Measurements from ENCODE around the gene NTSR1. TPM values are rescaled to one million over a fixed set of nuclear protein-coding genes. Genes with fewer than 3 reads are reported as not detected.

The NTSR1 gene
- total and polyA plus RNA-seq, 4 donors: 0.03 to 0.33 (median 0.08) TPM; not detected in 1

DNA sequence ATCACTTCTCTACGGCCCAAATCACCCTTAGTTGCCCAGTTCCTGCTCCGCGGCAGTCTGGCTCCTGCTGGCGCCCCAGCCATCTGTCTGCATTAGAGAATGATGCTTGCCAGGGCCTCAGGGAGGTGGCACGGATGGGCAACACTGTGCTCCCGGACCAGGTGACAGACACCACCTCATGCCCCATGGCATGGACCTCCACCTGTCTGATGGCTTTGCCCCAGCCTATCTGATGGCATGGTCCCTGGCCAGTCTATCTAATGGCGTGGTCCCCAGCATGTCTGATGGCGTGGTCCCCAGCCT is 68.8 kb downstream of the NTSR1 start:
- H3K27me3 ChIP-seq (ENCODE audit: control insufficient read depth in 4 of 4, insufficient read depth in 4 of 4, low read length in 3 of 4): no peaks in the 10 kb centered on the region
- H3K36me3 ChIP-seq (ENCODE audit: control insufficient read depth in 4 of 4, insufficient read depth in 3 of 4, low read depth in 1 of 4, low read length in 3 of 4): no peaks in the 10 kb centered on the region
- WGBS: 94% methylated on average over 8 of the region's 8 CpGs
- TF ChIP-seq RAD21 (IDR thresholded peaks at IDR 0.05): no peak
- no peak for TF ChIP-seq FOXA2 (IDR thresholded peaks at IDR 0.05)
- TF ChIP-seq CTCF (IDR thresholded peaks at IDR 0.05; ENCODE audit: low read depth, low read length, missing input control): no peak
- TF ChIP-seq JUND (IDR thresholded peaks at IDR 0.05): no peak
- TF ChIP-seq, protein P1, sequence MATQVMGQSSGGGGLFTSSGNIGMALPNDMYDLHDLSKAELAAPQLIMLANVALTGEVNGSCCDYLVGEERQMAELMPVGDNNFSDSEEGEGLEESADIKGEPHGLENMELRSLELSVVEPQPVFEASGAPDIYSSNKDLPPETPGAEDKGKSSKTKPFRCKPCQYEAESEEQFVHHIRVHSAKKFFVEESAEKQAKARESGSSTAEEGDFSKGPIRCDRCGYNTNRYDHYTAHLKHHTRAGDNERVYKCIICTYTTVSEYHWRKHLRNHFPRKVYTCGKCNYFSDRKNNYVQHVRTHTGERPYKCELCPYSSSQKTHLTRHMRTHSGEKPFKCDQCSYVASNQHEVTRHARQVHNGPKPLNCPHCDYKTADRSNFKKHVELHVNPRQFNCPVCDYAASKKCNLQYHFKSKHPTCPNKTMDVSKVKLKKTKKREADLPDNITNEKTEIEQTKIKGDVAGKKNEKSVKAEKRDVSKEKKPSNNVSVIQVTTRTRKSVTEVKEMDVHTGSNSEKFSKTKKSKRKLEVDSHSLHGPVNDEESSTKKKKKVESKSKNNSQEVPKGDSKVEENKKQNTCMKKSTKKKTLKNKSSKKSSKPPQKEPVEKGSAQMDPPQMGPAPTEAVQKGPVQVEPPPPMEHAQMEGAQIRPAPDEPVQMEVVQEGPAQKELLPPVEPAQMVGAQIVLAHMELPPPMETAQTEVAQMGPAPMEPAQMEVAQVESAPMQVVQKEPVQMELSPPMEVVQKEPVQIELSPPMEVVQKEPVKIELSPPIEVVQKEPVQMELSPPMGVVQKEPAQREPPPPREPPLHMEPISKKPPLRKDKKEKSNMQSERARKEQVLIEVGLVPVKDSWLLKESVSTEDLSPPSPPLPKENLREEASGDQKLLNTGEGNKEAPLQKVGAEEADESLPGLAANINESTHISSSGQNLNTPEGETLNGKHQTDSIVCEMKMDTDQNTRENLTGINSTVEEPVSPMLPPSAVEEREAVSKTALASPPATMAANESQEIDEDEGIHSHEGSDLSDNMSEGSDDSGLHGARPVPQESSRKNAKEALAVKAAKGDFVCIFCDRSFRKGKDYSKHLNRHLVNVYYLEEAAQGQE (IDR thresholded peaks at IDR 0.05): no peak
- TF ChIP-seq HNF4G (IDR thresholded peaks at IDR 0.05): no peak
- TF ChIP-seq GABPA (IDR thresholded peaks at IDR 0.05 in 1 of 2, conservative IDR thresholded peaks at IDR 0.05 in 1 of 2): no peak
- TF ChIP-seq FOXA1 (IDR thresholded peaks at IDR 0.05): no peak
- no peak for TF ChIP-seq ATF3 (IDR thresholded peaks at IDR 0.05)
- no peak for TF ChIP-seq SP1 (IDR thresholded peaks at IDR 0.05)
- no peak for TF ChIP-seq MAX (IDR thresholded peaks at IDR 0.05)
- TF ChIP-seq YY1 (IDR thresholded peaks at IDR 0.05): no peak
- TF ChIP-seq TAF1 (conservative IDR thresholded peaks at IDR 0.05): no peak
- TF ChIP-seq HNF4A (conservative IDR thresholded peaks at IDR 0.05): no peak
- TF ChIP-seq RXRA (IDR thresholded peaks at IDR 0.05): no peak
- H3K4me3 ChIP-seq (ENCODE audit: low read depth in 1 of 3, low read length in 3 of 3): no peak overlapping the region
- no peak for DNase-seq (ENCODE audit: low spot score)
- H3K27ac ChIP-seq (ENCODE audit: low read depth in 1 of 2, low read length in 2 of 2): no peak overlapping the region
- H3K9ac ChIP-seq (ENCODE audit: low read depth in 1 of 2, low read length in 2 of 2): no peak overlapping the region
- peaks cover 17 to 35% (median 22%) of the 10 kb centered on the region in 4 donors for H3K4me1 ChIP-seq (ENCODE audit: control insufficient read depth in 4 of 4, insufficient read depth in 4 of 4, low read length in 3 of 4)
- H3K9me3 ChIP-seq (ENCODE audit: control insufficient read depth in 4 of 4, low read length in 3 of 4): no peaks in the 10 kb centered on the region

- H3K36me3 ChIP-seq (ENCODE audit: control insufficient read depth in 4 of 4, insufficient read depth in 3 of 4, low read depth in 1 of 4, low read length in 3 of 4): no peaks in the 10 kb centered on the region
- H3K4me3 ChIP-seq (ENCODE audit: low read depth in 1 of 3, low read length in 3 of 3): no peak overlapping the region
- no peak for DNase-seq (ENCODE audit: low spot score)
- H3K4me1 ChIP-seq (ENCODE audit: control insufficient read depth in 4 of 4, insufficient read depth in 4 of 4, low read length in 3 of 4): peaks cover 11 to 30% (median 18%) of the 10 kb centered on the region in 4 donors
- H3K27ac ChIP-seq (ENCODE audit: low read depth in 1 of 2, low read length in 2 of 2): no peak overlapping the region
- 95% methylated on average over 9 of the region's 9 CpGs for WGBS
- H3K9me3 ChIP-seq (ENCODE audit: control insufficient read depth in 4 of 4, low read length in 3 of 4): no peaks in the 10 kb centered on the region
- H3K27me3 ChIP-seq (ENCODE audit: control insufficient read depth in 4 of 4, insufficient read depth in 4 of 4, low read length in 3 of 4): no peaks in the 10 kb centered on the region
- H3K9ac ChIP-seq (ENCODE audit: low read depth in 1 of 2, low read length in 2 of 2): no peak overlapping the region
- TF ChIP-seq HNF4A (conservative IDR thresholded peaks at IDR 0.05): no peak
- TF ChIP-seq FOXA1 (IDR thresholded peaks at IDR 0.05): no peak
- TF ChIP-seq SP1 (IDR thresholded peaks at IDR 0.05): no peak
- no peak for TF ChIP-seq CTCF (IDR thresholded peaks at IDR 0.05; ENCODE audit: low read depth, low read length, missing input control)
- no peak for TF ChIP-seq NR2F2 (IDR thresholded peaks at IDR 0.05)
- TF ChIP-seq TAF1 (conservative IDR thresholded peaks at IDR 0.05): no peak
- TF ChIP-seq MAX (IDR thresholded peaks at IDR 0.05): no peak
- no peak for TF ChIP-seq RAD21 (IDR thresholded peaks at IDR 0.05)
- no peak for TF ChIP-seq FOXA2 (IDR thresholded peaks at IDR 0.05)
- TF ChIP-seq GABPA (IDR thresholded peaks at IDR 0.05 in 1 of 2, conservative IDR thresholded peaks at IDR 0.05 in 1 of 2): no peak
- TF ChIP-seq, protein P1 (IDR thresholded peaks at IDR 0.05): no peak
- TF ChIP-seq HNF4G (IDR thresholded peaks at IDR 0.05): no peak
- TF ChIP-seq ATF3 (IDR thresholded peaks at IDR 0.05): no peak
These were observed 69.4 kb downstream of the NTSR1 start for GRCh38 chr20:62778058-62778457.
